ENCODE results near the gene COL24A1.

Gene COL24A1

DNA sequence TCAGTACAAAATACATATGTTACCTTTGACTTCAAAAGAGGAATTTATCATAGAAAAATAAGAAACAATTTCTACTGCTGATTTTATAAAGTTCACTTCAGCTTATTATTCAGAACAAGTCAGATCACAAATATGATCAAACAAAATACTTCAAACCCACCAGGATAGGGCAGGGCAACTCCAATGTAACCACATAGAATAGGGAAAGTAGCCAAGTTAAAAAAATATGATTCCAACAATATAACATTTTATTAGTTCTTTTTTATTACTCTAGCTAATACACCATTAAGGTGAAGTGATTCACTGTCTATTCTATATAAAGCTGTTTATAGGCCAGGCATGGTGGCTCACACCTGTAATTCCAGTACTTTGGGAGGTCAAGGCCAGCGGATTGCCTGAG lies 393.8 kb downstream of the COL24A1 start:
- no peak for DNase-seq

GRCh38 chr1:85756864-85757263 lies 399.7 kb downstream of the COL24A1 start:
- no peak for DNase-seq

DNA sequence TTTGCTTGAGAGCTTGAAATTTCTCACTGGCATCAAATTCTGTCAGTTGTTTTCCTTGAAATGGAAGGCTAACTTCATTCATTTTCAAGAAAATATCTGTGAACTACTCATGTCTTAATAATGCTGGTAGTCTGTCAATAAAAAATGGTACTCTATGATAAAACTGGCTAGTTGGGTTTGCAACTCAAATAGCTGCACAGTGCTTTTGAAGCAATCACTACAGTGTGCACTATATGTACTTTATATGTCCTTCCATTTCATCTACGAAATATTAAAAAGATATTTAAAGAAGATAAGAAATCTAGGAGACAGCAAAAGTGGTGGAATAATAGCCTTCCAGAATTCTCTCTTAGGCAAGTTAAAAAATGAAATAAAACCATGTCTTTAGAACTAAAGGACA lies 408.5 kb downstream of the COL24A1 start:
- no peak for DNase-seq

DNA sequence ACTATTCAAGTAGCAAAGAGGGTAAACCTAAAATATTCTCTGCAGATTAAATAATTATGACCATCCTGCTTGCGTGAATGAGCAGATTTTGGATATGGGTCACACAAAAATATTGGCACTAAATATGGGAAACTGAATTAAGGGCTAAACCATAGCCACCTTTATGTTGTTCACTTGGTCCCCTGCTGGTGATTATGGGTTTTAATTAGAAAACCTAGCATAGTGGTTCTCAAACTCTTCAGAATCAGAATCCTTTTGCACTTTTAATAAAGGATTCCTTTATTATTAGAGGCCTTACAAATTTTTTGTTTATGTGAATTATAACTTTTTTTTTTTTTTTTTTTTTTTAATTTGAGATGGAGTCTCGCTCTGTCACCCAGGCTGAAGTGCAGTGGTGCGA lies 409.8 kb downstream of the COL24A1 start:
- no peak for DNase-seq

GRCh38 chr1:85743814-85744213 lies 412.8 kb downstream of the COL24A1 start:
- no peak for DNase-seq

DNA sequence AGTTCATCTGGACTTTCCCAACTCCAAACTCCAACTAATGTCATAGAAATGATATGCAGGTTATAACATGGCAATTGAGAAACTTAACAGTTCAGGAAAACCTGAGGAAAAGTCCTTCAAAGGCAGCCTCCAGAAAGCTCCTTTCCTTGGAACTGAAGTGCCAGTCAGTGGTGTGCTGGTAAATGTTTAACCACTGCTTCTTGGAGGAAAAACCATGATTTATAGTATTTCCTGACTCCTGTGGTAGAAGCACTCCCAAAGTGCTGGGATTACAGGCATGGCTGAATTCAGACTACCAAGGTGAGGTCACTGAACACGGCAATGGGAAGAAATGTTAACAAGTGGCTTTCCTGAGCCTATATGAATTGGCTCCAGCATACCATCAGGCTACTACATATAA lies 421.6 kb downstream of the COL24A1 start:
- no peak for DNase-seq

DNA sequence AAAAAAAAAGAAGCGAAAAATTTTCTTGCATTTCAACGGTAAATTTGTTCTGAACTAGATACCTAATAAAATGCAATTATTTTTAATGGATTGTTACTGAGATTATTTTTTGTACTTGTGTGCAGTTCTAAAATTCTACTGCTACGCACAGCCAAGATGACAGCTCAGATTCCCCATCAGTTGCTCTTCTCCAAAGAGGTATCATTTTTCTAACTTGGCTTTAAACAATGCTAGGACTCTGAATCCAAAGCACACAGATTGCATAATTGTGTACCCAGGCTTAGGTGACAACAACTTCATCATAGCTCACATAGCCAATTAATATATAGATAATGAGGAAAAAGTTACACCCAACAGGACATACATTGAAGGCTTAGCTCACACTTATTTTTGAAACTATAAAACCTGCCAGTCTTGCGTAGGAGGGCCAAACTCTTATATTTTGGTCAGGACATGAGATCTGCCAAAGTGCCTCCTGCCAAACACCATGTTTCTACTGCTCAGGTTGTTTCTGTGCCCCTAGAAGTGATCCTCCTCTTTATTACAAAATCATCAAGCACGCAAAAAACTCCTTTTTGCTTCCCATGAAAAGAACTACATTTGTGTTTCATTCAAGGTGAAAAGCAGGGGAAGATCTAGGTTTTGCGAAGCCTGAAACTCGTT lies 437.8 kb downstream of the COL24A1 start:
- no peak for DNase-seq

- DNase-seq: peak; percentile 6
Observed at GRCh38 chr1:85714418-85715114, 442.0 kb downstream of the COL24A1 start.

DNA sequence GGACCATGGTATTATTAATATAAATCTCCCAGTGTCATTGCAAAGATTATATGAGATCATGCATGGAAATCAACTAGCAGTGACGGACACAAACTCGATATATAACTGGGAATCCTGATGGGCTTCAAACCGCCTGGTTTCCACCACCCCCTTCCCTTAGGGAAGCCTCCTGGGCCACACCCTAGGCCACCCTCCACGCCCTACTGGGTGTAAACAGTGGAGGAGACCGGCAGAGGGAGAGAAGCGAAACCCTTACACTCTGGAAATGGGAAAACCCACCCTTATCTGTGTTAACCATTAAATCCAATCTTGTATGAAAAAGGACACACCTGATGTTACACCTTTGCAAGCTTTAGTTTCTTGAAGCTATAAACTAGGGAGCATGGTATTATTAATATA lies 447.7 kb downstream of the COL24A1 start:
- DNase-seq: peak; percentile 51

DNA sequence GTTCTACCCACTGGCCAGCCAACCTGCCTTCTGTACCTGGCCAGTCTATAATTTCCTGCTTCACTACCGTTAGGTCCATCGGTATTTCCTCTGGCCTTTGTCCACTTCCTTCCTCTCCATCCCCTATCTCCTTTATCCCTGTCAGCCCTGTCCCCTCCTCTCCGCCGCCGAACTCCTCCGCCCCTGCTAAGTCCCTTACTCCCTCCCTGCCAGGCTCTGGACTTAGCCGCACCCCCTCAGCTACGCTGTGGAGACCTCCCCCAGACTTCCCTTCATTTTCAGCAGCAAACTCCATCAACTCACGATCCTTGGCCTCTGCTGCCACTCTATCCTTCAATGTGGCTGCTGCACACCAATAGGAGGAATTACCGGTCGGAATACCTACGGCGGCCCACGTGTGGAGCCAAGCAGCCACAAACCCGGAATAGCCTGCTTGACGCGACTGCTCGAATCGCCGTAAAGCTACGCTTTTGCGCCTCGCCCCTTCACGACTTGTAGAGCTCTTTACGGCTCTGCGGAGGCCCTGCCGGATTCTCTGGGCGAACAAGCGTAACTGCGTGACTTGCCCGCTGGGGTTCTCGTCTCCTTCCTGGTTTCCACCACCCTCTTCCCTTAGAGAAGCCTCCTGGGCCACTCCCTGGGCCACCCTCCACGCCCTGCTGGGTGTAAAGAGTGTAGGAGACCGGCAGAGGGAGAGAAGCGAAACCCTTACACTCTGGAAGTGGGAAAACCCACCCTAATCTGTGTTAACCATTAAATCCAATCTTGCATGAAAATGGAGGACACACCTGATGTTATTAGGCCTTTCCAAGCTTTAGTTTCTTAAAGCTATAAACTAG lies 448.4 kb downstream of the COL24A1 start, which contains the start of gene ZNHIT6:
TSS of gene ZNHIT6 (minus strand) at position 444 of the 839 bp plus-strand sequence. CDS start at position 295, 149 bp downstream.
- peak; percentile 97 for DNase-seq

- no peak for DNase-seq
Observed at GRCh38 chr1:85707267-85707989, 449.1 kb downstream of the COL24A1 start.

DNA sequence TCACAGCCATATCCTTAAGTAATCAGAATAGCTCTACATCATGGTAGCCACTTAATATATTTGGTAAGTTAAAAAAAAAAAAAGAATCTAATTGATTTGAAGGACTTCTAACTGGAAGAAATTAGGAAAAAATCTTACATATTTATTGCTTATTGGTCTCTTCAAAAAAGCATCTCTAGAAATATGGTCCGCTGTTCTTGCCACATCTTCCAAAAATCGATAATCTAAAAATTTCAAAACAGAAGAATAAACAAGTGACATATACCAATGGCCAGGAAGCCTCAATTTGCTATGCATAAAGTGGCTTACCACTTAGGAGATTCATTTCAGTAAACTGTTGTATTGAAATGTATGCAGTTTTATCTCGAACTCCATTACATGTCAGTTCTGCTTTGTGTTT lies 450.6 kb downstream of the COL24A1 start:
- no peak for DNase-seq

GRCh38 chr1:85700422-85700821 lies 456.1 kb downstream of the COL24A1 start:
- no peak for DNase-seq

DNA sequence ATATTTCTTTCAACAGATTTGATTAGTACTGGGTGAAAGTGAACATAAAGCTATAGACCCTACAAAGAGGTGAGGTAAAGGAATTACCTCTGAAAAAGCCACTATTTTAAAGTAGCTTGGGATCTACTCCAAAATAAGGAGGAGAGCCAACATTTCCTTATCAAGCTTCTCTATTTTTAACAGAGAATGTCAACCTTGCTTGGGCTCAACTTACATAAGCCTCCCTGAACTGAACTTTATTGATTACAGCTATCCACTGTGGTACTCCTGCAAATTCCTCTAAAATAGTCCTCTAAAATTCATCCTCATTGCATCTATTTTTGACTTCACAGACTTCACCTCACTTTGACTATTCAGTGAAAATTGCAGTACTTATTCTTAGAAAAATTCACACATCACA lies 458.7 kb downstream of the COL24A1 start:
- DNase-seq: no peak

DNA sequence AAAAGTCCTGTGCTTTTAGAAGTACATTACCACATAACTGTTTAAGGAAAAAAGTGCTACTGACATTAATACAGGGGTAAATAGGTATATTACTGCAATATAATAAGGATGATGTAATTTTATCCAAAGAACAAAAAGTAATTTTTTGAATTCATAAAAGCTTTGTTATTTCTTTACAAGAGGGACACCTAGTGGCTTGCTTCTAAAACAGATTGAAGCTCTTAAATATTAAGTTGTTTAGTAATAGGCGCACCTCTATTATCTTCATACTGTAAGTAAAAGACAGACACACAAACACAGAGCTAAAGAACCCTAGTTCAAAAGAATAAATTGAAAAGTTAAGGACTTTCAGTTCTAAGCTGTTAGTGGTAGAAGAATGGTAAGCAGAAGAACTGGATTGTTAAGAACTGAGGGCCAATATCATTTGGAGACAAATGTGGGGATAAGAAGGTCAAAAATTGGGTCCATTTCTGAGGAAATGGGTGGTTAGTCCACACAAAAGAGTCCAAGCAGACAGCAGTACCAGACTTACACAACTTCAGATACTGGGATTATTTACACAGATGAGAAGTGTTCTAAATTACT lies 463.8 kb downstream of the COL24A1 start:
- peak; percentile 42 for DNase-seq

GRCh38 chr1:85689775-85690404 lies 466.7 kb downstream of the COL24A1 start:
- DNase-seq: no peak

DNA sequence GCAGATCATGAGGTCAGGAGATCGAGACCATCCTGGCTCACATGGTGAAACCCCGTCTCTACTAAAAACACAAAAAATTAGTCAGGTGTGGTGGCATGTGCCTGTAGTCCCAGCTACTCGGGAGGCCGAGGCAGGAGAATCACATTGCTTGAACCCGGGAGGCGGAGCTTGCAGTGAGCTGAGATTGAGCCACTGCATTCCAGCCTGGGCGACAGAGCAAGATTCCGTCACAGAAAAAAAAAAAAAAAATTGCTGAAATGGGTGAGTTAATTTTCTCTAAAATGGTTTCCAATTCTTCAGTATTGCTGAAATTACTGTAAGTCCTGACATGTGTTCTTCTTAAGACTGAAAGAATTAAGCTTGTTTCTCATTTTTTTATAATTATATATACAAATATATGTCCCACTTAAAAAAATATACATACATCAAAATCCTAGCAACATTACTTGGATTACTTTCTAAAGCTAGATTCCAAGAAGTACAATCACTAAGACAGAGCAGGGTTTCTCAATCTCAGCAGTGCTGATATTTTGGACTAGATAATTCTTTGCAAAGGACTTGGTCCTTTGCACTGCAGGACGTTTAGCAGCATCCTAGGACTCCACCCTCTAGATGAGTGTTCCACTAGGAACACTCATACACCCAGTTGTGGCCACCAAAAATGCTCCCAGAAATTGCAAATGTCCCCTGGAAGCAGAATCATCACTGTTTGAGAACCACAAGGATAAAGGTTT lies 473.1 kb downstream of the COL24A1 start:
- DNase-seq: no peak

GRCh38 chr1:85681087-85681486 lies 475.5 kb downstream of the COL24A1 start:
- no peak for DNase-seq
